HG02970 (cell line): ENCODE data around the gene SUSD4.

Source experiments
- ATAC-seq: cut with Tn5 transposase; IDR thresholded peaks from one replicate; pipeline ENCODE4 v1.9.1; 2021; ENCODE audit warnings: mild to moderate bottlenecking, moderate library complexity, moderate number of reproducible peaks; ENCODE audit not compliant: unreplicated experiment, low FRiP score

The SUSD4 gene

DNA sequence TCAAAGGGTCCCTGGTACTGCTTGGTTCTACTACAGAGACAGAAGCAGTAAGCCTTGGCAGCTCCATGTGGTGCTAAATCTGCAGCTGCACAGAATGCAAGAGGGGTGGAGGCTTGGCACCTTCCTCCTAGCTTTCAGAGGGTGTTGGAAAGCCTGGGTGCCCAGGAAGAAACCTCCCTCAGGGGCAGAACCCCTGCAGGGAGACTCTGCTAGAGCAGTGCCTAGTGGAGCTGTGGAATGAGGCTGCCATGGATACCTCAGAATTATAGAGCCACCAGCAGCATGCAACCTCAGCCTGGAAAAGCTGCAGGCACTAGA, 144.7 kb downstream of the SUSD4 start:
- no peak for ATAC-seq

DNA sequence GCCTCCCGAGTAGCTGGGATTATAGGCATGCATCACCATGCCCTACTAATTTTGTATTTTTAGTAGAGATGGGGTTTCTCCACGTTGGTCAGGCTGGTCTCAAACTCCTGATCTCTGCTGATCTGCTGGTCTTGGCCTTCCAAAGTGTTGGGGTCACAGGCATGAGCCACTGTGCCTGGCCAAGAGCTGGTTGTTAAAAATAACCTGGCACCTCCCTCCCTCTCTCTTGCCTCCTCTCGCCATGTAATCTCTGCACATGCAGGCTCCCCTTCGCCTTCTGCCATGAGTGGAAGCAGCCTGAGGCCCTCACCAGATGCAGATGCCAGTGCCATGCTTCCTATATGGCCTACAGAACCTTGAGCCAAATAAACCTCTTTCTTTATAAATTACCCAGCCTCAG, 146.2 kb downstream of the SUSD4 start:
- no peak for ATAC-seq

DNA sequence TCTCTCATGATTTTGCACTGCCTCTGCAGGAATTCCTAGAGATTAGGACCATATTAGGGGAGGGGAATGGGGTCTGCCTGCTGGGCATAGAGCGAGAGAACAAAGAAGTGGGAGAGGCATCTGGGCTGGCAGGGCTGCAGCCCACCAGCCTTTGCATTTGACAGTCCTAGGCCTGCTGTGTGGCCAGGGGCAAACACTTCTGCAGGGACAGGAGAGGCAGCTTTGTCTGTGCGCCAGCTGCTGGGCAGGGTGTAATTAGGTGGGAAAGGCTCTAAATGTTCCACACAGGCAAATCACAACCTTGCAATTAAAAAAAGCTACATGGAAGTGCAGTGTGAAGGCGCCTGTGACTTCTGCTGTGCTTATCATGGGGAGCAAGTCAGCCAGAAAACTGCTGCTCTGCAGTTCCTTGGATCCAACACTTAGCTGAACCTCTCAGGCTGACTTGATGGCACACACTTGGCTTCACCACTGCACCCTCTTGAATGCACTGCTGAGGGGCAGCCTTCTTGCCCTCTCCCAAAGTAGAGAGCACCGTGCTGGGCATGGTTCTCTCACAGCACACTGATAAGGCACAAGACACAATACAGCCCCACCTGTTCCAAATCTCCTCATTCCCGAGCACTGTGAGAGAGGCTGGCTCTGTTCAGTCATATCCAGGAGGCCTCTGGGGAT, 147.3 kb downstream of the SUSD4 start:
- ATAC-seq: no peak

DNA sequence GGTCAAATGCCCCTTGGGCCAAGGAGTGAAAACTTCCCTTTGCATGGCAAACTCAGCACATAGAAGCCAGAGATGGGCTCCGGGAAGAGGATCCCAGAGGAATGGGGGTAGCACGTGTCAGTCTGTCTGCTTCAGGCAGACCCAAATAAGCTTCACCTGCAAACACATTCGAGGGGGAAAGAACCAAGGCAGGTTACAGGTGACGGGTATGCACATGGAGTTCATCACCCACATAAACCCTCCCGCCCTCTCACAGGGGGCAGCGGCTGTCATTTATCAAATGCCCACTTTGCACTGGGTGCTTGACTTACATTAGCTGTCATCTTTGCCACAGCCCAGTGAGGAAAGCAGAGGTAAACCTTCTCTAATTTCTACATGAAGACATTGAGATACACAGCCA, 147.9 kb downstream of the SUSD4 start:
- ATAC-seq: no peak

DNA sequence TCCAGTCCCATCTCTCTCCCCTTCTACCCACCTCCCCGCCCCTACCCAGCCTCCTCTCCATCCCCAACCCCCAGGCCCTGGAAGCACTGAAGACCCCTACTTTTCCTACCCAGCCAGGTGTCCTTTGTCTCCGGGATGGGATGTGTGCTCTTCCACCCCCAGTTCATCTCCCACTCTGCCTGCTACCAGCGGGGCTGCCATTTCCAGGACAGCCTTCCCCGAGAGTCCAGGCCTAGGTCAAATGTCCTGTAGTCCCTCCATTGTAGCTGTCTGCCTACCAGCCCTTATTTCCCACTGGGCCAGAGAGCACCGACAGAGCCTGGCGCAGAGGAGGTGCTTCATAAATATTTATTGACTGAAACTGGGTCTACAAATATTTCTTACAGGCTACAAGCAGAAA, 148.9 kb downstream of the SUSD4 start:
- no peak for ATAC-seq

DNA sequence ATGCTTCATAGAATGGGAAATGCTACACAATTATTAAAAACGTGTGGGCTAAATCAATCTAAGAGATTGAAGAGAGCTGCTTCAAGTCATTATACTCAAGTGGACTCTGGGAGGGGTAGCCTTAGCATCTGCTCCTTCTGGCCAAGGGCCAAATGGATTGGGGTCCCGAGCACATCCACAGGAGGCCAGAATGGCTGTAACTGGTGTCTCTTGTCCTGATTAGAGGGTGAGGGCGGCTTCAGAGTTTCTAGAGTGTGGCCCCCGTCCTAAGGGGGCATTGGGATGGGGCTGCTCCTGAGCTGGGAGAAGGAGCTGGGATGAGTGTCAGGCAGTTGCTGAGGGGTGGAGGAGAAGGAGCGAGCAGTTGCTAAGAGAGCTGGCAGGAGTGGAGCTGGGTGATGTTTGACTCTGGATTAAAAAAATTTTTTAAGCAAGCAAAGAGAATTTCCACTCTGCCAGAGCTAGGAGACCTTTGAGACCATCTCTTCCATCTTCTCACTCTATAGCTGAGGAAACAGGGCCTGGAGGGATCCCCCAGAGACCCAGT, 149.6 kb downstream of the SUSD4 start:
- no peak for ATAC-seq

DNA sequence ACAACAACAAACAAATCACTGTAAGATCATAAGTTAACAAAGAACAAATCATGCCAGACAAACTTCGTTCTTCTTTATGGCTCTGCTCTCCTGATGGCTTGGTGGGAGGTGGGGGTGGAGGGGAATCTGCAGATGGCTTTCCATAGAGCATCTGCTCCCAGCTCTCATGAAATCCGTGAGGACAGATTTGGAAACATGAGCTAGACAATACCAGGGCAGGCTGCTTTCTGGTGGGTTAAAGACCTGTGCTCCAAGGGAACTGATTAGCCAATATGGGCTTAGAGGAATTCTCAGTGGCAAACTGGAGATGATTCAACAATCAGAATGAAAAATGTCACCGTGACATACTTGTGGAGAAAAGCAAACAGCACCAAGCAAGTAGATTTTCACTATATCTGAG, 151.5 kb downstream of the SUSD4 start:
- no peak for ATAC-seq

DNA sequence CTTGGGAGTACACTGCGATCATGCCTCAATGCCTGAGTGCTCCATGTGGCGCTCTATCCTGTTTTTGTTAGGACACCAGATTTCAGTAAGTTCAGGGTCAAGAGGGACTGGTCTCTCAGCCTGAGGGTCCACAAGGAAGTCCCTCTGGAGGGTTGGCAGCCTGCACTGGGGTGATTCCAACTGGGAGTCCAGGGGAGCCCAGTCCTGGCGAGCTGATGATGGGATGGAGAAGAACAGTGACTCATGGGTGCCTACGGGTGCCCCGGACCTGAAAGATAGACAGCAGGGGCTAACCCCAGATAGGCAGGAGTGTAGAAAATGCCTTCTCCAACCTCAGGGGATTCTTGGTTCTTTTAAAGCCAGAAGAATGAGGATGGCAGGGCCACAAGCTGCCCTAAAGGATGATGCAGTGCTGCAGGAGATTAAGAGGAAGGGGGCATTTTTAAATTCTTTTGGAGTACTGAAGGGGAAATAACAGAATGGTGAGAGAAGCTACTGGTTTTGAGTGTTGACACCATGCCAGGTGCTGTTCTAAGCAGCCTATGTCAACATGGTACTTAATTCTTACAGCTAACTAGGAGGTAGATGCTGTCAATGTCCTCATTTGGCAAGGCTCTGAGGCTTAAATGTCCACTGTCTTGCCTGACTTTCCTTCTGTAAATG, 152.5 kb downstream of the SUSD4 start:
- no peak for ATAC-seq

DNA sequence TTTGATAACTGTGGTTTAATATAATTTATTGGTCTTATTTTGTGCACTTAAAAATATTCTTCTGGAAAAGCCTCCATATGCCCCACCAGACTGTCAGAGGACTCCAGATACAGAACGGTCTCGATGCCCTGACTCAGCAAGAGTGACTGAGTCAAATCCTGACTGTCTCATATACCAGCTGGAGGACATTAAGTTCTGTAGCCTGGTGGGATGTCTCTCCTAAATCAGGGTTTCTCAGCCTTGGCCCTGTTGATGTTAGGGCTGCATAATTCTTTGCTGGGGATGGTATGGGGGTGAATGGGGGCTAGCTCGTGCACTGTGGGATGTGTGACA, 153.2 kb downstream of the SUSD4 start:
- ATAC-seq: no peak

DNA sequence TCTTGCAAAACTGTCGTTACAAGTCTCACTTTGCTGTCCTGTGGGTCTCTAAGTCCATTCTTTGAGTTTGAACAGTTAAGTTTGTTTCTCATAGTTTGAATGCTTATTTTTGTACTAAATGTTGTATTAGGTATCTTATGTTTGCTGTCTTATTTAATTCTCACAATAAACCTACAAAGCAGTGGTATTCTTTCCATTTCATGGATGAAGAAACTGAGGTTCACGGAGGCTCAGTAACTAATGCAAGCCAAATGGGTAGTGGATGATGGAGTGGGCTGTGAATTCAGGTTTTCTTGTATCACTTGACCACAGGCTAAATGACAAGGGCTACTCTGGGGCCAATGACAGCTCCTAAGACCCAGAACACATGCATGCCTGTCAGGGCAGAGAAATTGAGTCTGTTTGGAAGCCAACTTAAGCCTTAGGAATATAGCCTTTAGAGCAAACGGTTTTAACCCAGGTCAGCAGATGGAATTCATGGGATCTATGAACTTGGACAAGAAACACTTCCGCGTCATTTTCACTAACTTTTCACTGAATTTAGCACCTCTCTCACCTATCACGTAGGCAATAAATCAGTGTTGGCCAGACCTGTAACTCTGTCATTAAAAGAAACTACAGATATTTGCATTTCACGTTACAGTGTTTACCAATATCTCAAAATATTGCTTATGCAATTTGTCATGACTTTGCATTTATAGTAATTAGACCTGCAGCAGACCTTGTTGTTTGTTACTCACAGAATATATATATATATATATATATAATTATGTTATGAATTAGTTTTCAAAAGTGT, 153.8 kb downstream of the SUSD4 start:
- ATAC-seq: no peak

DNA sequence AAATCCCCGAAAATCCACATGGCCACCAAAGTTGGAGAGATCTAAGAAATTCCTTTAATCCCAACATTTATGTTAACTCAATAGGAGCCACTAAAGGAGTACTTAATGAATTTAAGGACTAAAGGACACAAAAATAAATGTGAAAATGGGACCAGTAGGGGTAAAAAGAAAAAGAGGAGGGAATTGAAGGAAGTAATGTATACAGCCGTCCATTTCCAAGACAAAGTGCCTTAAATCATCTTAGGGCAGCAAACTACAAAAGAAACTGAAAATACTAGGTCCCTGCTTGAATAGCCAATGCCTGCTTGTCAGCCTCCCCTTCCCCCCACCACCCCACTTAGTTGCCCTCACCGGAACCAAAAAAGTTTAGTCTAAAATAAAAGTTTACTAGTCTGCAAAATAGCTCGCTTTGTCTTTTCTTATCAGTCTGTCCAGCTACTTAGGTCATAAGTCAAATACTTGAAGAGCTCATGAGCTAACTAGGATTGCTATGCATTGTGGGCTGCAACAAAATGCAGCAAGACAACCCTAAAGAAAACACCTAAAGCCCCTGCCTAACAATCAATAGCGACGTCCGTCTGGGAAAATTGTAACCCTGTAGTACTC, 154.6 kb downstream of the SUSD4 start:
- no peak for ATAC-seq

DNA sequence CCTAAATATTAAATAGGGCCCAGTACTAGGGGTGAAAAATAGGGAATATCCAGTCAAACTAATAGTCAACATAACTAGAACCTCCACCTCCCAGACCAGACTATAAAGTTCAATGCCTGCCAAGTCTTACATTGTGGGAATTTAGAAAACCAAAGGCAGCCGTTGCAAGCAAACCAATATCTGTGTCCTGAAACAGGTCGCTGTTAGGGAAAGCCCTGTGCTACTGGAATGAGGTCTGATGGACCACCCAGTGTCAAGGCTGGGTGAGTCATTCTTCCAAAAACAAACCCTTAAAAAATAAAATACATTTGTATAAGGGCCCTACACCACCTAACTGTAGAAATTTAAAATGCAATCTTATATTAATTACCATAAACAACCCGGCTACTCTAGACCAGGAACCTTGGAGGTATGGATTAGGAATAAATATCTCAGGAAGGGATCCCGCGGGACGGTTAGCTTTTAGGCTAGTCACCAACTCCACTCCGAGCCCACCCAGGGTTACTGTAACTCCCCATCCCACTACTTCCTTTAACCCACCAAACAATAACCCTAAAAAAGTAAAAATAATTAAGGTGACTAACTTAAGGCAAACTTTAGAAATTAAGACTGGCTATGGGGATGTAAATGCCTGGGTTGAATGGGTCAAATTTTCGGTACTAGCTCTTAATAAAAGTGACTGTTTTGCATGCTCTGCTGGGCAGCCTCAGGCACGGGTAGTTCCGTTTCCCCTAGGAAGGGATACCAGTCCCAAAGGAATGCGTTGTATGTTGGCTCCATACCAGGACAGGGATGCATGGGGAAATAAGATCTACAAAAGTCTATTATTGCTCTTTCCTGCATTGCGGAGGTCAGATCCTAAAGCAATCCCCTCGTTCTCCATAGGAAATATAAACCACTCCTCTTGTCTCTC, 155.6 kb downstream of the SUSD4 start:
- ATAC-seq: no peak

DNA sequence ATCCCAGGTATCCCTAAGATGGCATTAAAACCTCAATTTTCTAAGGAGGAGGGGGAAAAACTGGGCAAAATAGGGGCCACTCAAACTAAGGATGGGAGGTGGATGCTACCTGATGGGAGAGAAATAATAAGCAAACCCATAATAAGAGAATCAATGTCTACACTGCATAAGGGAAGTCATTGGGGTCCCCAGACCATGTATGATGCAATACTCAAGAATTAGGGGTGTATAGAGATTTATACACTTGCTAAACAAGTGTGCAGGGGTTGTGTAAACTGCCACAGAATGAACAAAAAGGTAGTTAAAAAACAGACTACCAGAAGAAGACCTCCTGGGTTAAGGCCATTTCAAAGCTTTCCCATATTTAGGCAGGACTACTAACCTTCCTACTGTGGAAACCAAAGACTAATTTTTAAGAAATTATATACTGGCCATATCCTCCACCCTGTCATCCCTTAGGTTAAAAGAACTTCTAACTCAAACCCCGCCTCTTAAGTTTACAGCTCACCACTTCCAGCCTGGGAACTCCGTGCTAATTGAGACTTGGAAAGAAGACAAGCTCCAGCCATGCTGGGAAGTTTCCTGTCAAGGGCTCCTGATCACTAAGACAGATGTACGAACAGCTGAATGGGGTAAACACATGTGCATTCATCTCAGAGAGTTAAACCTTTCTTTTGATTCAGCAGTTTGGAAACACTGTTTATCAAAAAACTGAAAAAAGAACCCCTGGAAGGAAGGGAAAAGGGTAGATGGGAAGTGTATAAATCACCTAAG, 156.5 kb downstream of the SUSD4 start:
- ATAC-seq: no peak

DNA sequence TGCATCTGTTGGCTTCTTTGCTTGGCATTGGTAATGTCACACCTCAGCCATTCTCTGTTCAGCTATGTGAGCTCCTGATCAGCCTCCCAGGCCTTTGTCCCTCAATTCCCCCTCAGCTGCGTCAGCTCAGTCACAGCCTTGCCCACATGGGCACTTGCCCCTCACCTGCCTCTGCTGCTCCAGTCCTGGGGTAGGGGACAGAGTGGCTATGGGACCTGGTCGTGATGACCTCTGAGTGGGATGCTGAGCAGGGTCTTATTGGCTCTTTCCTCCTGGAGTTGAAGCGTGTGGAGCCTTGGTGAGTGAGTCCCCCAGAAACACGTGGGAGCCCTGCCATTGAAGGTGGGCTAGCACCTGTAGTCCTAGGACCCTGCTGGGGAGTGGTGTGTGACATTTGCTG, 159.6 kb downstream of the SUSD4 start:
- ATAC-seq: no peak

DNA sequence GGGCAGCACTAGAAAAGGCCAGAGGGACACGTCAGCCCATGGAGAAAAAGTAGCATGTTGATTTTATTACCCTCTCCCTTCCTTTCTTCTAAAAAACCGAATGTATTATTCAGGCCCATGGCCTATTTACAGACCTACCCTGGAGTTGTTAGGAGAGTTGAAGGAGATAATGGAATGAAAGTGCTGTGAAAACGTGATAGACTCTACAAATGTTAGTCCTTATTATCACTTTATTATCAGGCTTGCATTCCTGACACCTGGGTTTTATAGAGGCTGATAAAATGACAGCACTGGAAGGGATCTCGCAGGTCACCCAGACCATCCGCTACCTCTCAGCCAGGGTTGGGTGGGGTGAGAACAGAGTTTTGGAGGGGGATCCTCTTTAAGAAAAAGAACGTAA, 160.3 kb downstream of the SUSD4 start:
- no peak for ATAC-seq

DNA sequence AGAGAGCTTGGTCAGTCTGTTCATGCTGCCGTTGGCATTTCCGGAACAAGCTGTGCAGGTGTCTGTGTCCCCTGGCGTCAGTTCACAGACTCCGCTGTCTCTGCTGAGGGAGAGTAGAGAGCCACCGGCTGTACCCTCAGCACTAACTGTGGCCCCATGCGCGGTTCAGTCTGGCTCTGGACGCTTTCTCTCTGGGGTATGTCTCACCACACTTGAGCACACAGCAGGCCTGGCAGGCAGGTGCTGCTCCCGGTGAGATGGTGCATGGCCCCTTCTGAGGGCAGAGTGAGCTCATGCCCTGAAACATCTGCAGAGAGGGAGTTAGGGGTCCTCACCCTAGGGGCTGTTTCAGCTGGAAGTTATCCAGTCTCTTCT, 161.0 kb downstream of the SUSD4 start:
- ATAC-seq: no peak

DNA sequence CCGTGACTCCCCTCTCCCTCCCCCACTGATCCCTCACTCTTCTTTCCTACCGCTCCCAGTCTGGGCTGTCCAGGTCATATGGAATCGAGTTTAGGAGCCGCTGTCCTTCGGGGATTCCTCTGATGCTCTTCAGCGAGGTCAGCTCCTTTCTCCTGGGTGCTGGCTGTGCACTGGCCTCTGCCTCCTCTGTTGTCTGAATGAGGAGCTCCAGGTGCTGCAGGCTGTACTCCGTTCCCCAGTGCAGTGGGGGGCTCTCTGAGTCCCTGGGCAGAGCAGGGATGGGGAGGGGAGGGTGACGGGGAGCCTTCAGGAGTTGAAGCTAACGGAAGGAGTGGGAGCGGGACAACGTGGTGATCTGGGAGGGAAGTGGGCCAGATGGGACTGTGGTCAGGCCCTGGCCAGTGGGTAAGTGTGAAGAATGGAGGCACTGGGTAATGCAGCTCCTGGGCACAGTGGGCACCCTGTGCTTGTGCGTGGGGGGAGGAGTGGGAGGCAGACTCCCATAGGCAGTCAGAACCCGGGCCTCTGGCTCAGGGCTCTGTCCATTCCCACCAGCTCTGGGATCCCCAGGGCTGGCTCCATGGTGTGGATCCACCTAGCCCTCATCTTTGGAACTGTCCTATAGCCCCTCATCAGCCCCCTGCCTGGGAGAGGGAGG, 161.5 kb downstream of the SUSD4 start:
- no peak for ATAC-seq

DNA sequence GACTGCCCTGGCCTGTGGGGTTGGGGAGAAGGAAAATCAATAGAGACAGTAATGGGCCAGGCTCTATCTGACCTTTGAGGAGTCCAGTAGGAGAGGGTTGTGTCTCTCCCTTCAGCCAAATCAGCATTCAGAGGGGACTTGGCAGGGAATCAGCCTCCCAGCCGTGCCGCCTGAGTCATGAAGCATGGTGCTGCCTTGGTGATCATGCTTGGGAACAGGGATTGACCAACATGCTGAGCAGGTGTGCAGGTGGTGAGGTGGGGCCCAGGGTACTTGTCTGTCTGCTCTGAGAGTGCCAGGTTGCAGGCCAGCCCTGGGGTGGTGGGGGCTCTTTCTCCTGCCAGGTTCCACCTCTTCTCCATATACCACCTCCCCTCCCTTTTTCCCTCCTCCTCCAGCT, 162.0 kb downstream of the SUSD4 start:
- ATAC-seq: no peak

DNA sequence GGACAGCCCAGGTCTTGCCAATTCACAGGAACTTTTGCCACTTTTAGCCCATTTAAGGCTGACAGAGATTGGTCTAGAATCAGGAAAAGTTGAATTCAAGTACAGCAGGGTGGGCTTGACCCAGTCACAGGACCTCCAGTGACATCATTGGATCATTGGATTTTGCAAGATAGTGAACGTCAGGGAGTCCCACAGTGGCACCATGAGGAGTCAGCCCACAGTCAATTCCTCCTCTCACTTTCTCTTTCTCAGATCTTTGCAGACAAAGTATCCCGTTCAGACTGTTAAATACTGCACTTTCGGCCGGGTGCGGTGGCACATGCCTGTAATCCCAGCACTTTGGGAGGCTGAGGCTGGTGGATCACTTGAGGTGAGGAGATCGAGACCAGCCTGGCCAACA, 163.1 kb downstream of the SUSD4 start:
- no peak for ATAC-seq
